NCI-H1436 (cell line): Measurements from ENCODE around the gene MTRFR.
A peak's percentile ranks its signal among the peaks of the same experiment; 100 is the strongest.
"Not testable (repeated sequence)": the region's sequence is repeated elsewhere in the genome, so short reads cannot be mapped to it uniquely, and the experiment has no call there.

Experiments used
- DNase-seq: peaks from one replicate; lab custom pipeline; 2025; lab: John Stamatoyannopoulos, UW

Gene MTRFR

DNA sequence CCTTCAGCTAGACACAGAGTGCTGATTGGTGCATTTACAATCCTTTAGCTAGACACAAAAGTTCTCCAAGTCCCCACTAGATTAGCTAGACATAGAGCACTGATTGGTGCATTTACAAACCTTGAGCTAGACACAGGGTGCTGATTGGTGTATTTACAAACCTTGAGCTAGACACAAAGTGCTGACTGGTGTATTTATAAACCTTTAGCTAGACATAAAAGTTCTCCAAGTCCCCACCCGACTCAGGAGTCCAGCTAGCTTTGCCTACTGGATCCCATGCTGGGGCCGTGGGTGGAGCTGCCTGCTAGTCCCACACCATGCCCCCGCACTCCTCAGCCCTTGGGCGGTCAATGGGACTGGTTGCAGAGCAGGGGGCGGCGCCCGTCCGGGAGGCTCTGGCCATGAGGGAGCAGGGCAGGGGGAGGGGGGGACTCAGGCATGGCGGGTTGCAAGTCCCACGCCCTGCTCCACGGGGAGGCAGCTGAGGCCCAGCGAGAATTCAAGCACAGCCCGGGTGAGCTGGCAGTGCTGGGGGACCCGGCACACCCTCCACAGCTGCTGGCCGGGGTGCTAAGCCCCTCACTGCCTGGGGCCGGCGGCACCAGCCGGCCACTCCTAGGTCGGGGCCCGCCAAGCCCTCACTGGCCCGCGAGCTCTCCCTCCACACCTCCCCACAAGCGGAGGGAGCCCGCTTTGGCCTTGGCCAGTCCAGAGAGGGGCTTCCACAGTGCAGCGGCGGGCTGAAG, 15.9 kb downstream of the MTRFR start:
- DNase-seq: not testable (repeated sequence)

DNA sequence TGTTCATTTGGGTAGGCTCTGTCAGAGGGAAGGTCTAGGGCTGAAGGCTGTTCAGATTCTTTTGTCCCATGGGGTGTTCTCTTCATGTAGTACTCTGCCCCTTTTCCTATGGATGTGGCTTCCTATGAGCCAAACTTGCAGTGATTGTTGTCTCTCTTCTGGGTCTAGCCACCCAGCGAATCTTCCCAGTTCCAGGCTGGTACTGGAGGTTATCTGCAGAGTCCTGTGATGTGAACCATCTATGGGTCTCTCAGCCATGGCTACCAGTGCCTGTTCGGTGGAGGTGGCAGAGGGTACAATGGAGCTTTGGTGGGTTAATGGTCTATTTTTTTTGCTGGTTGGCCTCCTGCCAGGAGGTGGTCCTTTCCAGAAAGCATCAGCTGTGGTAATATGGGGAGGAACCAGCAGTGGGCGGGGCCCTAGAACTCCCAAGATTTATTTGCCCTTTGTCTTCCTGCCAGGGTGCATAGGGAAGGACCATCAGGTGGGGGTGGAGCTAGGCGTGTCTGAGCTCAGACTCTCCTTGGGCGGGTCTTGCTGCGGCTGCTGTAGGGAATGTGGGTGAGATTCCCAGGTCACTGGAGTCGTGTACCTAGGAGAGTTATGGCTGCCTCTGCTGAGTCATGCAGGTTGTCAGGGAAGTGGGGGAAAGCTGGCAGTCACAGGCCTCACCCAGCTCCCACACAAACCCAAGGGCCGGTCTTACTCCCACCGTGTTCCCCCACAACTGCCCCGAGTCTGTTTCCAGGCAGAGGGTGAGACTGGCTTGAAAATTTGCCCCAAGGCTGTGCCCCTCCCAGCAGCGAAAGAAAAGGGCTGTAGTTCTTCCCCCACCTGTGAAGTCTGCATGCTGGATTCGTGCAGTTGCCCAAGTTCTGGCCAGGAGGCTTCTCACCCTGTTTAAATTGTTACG, 17.5 kb downstream of the MTRFR start:
- peak; percentile 54 for DNase-seq

DNA sequence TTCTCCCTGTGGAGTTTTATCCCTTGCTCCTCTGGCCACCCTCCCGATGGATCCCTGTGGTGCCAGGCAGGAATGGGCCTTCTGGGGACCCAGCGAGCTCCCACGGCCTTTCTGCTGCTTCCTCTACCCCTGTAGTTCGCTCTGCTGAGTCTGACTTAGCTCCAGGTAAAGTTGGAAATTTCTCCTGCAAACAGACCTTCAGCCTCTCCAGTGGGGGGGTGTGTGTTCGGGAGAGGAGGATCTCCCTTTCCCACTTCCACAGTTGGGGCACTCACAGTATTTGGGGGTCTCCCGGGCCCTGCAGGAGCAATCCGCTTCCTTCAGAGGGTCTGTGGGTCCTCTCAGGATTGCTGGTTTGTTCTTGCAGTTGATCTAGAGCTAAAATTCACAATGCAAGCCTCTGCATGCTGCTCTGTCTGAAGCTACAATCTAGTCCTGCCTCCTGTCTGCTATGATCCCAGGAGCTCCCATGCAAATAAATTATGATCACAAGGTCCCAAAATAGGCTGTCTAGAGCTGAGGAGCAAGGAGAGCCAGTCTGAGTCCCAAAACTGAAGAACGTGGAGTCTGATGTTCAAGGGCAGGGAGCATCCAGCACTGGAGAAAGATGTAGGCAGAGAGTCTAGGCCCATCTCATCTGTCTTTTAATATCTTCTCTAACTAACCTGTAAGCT, 18.3 kb downstream of the MTRFR start:
- DNase-seq: no peak

DNA sequence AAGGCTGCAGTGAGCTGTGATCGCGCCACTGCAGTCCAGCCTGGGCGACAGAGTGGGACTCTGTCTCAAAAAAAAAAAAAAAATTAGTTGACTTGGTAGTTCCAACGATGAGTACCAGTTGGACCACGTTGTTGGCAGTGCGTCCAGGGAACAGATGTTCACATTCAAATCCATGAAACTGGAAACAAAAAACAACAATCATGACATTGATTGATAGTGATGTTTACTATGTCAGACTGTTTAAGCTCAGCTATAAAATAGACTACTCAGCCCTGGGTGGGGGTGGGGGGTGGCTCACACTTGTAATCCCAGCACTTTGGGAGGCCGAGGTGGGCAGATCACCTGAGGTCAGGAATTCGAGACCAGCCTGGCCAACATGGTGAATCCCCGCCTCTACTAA, 19.1 kb downstream of the MTRFR start:
- DNase-seq: not testable (repeated sequence)

DNA sequence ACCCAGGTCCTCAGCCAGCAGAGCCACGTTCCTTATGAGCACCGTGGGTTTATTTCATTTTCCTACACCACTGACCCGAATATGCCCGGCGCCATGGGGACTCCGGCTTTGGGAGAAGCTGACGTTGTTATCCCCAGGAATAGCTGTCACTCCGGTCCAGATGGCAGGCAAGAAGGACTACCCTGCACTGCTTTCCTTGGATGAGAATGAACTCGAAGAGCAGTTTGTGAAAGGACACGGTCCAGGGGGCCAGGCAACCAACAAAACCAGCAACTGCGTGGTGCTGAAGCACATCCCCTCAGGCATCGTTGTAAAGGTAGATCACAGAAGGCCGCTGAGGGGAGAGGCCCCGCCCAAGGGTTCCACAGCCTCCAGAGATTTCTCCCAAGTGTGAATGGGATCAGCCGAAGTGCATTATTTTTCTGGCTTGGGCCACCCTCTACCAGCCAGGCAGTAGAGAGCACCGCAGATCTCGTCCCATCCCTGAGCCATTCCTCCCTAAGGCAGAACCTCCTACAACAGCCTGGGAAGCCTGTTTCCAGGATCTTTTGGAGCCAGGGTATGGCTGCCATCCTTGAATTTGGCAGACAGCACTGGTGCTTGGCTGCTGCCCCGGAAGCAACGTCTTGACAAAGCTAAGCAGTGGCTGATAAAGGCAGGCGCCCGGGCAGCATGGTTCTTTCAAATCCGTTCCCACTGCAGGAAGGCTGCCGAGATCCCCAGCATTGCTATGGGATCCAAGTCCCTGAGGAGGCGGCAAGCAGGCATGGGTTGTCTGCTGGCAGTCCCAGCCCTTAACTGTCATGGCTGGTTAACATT, 20.6 kb downstream of the MTRFR start:
- DNase-seq: no peak

DNA sequence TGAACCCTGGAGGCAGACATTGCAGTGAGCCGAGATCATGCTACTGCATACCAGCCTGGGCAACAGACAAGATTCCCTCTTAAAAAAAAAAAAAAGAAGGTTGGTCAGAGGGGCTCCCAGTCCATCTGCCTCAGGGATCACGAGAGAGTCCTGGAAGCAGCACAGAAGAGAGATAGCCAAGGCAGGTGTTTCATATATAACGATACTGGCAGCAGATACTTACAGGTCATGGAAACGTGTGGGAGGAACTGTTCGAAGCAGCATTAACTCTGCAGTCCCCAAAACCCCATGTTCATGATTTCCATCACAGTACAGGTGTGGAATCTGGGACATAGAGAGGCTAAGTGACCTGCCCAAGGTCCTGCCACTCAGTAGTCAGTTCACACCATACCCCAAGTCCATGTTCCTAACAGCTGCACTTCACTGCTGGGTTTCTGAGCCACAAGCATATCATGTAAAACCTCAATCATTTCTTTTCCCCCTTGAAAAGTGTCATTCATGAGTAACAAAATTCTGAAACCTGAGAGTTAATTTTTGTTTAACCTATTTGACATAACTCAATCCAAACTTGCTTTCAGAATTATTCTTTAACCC, 21.7 kb downstream of the MTRFR start:
- no peak for DNase-seq

DNA sequence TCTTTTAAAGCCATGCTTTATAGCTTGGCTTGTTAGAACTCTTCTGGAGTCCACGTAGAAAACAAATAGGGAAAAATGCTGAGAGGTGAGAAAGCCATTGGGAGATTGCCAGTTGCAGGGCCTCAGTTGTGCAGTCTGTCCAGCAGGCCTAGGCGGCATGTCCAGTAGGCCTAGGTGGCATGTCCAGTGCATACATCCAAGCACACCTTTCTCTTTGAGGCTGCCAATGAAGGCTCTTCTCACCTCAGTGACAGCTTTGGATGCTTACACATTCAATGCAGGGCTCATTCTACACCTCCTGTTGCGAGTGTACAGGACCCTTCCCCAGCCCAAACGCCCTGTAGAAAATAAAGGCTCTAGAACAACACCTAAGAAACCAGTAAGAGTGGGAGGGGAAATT, 25.4 kb downstream of the MTRFR start:
- DNase-seq: no peak

DNA sequence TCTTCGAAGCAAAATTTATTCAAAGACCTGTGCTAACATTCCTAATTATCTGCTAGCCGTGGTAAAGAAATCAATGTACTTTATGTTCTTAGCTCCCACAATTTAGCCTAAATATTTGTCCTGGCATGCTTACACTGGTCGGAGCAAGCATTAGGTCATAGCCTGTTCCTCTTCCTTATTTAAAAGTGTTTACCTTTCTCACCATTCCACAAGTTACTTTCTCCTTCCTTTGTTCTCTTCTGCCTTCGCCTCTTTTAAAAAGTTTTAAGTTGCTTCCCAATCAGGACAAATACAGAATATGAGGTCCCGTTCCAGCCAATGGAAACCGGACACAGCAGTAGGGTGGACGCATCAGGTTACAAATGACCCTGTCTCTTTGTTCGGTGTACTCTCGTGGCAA, 26.8 kb downstream of the MTRFR start:
- no peak for DNase-seq

DNA sequence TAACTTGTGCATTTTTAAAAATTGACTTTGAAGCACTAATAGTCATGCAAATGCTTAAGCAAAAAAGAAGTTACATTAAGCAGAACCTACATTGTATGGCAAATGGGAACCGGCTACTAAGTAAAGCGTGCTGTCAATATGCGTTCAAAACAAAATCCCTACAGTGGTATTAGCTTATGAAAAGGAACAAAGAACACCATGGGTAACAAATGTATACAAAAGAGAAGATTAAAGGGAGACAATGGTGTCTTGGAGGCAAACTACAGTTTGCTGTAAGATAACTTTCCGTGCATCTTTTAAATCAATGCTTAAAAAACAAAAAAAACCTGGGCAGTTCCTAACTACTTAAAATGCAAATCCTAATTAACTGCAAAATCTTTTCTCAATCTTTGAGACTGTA, 28.0 kb downstream of the MTRFR start:
- no peak for DNase-seq

DNA sequence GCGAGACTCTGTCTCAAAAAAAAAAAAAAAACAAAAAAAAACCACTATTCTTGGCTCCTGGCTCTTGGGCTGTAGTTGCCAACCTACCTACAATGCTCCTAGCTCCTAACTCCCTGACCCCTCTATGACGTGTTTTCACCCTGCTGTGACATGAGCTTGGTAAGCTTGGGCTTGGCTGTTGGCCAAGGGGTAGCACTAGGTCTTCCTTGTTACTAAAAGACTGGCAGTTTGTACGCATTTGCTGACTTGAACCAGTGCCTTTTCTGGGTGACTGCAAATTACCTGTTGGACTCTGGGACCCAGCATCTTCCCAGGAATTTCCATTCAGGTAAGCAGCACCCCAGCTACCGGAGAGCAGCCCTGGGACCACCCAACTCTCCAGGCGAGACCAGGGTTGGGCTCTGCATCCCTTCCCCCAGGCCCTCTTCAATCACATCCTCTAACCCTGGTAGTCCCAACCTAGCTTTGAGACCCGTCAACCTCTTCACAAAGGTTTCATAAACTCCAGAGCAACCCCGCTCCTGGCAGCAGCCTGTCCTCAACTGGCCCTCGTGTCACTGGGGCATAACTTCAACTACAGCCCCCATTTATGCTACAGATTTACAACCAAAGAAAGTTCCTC, 30.1 kb downstream of the MTRFR start:
- no peak for DNase-seq

DNA sequence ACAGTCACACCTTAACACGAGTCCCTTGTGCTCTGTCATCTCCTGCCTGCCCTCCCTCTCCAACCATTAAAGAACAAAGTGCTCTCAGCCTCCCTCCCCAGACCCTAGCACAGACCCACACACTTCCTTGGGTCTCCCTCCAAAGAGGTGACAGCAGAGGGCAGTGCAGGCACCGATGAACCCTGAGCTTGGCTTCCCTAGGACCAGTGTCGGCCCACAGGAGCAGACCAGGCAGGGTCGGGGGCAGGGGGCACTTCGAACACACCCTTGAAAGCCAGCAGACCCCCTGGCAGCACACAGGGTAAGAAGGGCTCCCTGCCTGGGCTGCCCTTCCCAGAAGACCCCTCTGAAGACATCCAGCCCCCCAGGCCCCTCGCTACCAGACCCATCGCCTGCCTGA, 31.4 kb downstream of the MTRFR start:
- no peak for DNase-seq

DNA sequence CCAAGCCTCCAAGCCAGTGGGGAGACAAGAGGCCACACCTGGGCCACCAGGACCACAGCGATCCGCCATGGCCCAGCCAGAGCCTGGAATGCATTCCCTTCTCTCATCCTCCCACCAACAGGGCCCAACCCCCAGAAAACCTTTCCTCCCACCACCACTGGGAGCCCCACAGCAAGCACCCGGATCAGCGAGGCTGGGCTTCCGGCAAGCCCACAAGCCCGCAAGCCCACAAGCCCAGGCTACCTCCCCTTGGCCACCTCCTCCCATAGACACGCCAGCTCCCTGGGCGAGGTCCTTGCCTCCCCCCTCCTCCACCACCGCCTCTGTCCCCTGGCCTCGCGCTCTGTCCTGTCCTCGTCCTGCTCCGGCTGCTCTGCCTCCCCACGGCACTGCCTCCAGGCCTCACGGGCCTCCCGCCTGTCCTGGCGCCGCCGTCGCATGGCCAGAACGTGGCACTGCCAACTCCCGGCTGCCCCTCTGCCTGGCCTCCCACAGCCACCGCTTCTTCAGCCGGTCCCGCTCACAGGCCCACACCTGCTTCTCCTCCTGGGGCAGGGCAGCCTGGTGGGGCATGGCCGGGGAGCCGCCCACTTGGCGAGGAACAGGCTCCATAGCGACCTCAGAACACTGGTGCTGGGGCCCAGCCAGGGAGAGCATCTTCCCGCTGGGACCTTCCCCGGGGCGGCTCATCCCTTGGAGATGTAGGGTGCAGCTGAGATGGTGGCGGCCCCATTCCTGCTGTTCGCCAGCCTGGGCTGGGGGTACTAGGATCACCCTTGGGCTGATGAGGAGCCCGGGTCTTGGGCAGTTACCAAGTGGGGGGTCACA, 32.8 kb downstream of the MTRFR start:
- no peak for DNase-seq

DNA sequence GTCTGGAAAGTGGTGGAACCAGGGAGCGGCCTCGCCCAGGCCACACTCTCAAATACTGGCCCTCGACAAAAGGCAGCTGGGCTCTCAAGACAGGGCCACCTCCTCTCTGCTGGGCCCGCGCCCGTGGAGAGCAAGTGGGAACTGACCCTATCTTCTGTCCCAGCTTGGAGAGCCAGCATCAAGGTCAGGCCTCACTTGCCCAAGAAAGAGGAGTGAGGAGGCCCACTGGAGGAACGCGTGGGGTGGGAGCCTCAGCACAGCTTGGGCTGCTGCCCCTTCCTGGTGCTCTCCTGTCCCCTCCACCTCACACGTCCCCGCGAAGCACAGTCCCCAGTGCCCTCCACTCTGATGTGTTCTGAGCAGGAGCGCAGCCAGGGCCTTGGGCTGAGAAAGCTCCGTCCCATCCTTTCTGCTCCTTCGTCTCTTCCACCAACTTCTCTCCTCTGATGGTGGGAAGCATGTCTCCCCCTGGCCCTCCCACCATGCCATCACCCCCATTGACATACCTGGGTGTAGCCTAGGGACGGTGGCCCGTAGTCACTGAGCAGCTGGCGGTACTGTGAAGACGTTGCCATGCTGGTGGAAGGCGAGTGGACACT, 33.5 kb downstream of the MTRFR start:
- no peak for DNase-seq

DNA sequence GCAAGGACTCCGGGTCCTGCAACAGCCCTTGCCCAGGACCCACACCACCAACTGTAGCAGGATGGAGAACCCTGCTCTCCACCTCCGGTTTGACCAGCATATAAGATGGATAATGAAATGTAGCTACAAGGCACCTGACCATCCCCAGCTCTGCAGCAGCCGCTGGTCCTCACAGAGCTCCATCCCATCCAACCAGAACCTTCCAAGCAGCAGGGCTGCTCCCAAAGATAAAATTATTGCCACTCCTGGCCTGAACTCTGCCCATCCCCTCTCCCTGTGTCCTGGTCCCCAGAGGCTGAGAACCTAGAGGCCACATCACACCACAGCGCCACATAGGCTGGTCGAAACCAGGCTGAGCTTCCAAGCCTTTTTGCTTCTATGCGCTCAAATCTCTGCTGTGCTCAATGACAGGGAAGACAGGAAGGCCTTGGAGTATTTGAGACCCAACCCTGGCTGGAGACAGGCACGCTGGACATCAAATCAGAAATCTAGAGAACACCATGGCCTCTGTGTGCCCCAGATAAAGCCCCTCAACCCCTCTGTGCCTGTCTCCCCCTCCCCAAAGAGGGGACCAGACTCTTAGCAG, 34.2 kb downstream of the MTRFR start:
- DNase-seq: no peak

DNA sequence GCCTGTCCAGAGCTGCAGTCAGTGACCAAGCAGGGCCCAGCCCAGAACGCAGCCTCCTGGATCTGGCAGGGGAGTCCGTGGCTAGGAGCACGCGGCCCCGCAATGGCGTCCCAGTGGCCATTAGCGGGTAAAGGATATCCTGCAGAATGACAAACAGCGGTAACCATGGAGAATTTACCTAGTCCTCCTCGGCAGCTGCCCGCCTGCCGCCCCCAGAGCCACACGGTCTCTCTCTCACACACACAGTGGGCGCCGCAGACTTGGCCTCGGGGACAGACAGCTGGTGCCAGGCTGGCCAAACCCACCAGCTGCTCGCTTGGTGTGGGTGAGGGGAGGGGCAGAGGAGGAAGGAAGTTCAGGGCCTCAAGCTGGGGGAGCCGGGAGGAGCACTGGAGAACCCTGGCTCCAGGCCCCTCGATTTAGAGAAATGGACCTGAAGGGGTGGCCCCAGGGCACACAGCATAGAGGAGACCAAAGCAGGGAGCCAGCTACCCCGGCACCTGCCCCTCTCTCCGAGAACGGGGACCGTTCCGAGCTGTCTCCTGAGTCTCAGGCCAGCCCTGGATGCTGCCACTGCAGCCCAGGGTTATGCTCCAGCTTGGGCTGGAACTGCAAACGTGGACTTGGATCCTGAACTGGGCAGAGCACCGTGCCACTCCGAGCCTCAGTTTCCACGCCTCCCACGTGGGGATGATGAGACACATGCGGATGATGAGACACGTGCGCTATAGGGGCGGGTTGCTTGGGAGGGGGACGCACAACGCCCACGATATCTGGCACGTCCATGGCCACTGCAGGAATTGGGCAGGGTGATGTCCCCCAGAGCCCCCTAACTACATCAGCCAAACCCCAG, 35.0 kb downstream of the MTRFR start:
- DNase-seq: peak; percentile 0

DNA sequence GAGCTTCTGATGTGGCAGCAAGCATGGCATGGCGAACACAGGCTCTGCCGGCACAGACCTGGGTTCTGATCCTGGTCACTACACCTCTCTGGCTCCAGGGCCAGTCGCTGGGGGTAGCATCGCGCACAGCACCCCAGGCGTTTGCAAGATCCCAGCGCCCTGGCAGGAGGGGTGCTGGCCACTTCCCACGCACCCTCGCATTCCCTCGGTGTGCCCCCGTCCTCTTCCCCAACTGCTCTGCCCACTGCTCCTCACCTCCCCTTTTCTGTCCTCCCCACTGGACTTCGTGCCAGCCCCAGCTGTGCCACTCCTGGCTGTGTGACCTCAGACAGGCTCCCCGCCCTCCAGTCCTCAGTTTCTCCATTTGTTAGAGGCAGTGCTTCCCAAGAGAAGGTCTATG, 35.6 kb downstream of the MTRFR start:
- DNase-seq: no peak

DNA sequence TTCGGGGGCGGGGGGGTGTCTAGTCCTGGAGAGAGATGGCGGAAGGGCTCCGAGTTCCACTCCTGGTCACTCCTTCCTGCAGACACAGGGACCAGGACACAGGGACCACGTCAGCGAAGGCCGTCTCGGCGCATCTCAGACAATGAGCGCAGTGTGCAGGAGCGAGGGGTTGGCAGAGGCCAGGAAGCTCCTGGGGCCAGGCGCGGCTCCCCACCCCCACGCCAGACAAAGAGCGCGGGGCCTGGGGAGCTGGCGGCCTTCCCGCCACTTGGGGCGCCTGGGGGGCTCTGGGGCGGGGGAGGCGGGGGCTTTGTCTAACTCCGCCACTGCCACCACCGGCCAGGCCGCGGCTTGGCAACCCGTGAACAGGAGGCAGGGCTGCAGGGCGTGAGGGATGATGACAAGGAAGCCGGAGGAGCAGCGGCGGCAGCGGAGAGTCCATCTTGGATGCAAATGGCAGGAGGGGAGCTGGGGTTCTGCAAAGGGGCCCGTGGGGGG, 36.2 kb downstream of the MTRFR start:
- peak; percentile 51 for DNase-seq

DNA sequence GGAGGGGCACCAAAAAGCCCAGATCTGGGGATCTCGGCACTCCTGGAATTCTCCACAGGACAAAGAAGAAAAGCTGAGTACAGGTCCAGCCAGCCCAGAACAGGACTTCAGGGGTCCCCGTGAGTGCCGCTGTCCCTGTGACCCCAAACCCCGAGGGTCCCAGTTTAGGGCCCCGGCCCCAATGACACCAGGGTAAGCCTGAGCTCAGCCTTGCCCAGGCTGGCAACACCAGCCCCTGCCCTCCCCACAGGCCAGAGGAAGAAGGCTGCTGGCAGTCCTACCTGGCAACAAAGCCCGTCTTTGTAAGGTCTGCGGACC, 36.6 kb downstream of the MTRFR start:
- no peak for DNase-seq
